Neuron (in vitro differentiated cells): ENCODE data around the gene BLOC1S1.

Source experiments
- H2AFZ ChIP-seq: one replicate; pipeline ENCODE4 v1.6.1; 2013; ENCODE audit warnings: low read depth, mild to moderate bottlenecking, inconsistent platforms, low read length, moderate library complexity
- H3K27me3 ChIP-seq: one replicate; pipeline ENCODE4 v1.6.1; 2013; ENCODE audit warnings: low read length; ENCODE audit not compliant: insufficient read depth
- H3K36me3 ChIP-seq: one replicate; pipeline ENCODE4 v1.6.1; 2013; ENCODE audit warnings: low read length; ENCODE audit not compliant: insufficient read depth
- H3K4me1 ChIP-seq: one replicate; pipeline ENCODE4 v1.6.1; 2013; ENCODE audit warnings: low read length; ENCODE audit not compliant: insufficient read depth
- H3K4me3 ChIP-seq: 2 replicates; pipeline ENCODE4 v1.5.1; 2013; ENCODE audit warnings: mild to moderate bottlenecking, low read length, moderate library complexity
- H3K9me3 ChIP-seq: one replicate; pipeline ENCODE4 v1.6.1; 2013; ENCODE audit warnings: low read length

BLOC1S1 gene

DNA sequence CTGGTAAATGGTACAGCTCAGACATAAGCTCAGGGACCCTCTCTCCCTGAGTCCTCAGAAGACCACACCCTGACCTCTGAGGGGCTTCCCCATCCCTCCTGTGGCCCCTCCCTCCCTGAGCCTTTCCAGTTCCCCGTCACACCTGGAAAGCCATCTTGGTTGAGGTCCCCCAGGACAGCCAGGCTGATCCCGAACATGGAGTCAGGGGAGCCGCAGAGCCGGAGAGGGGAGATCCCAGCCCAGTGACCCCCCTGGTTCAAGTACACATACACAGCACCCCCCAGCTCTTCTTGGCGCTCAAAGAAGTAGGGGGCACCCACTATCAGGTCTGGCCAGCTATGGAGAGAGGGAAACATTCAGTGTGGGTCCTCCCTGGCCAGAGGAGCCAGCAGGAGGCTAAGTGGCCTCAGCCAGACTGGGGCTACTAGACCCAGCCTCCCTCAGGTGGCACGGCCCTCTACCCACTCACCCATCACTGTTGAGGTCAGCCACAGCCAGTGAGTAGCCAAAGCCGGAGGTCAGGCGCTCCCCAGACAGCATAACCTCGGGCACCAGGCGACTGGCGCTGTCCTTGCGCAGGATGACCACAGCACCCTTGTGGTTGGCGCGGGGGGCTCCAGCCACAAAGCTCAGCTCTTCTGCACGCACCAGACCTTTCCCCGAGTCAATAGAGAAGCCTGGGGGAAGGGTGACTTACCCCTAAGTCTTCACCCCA lies 17.4 kb upstream of the BLOC1S1 start:
- Histone ChIP-seq H3K4me3 (no peak overlapping the region), H3K4me1 (no peaks in the 10 kb centered on the region), H3K36me3 (peaks cover 4% of the 10 kb centered on the region), H2AFZ (no peak overlapping the region), H3K27me3 (no peaks in the 10 kb centered on the region), H3K9me3 (no peaks in the 10 kb centered on the region)

DNA sequence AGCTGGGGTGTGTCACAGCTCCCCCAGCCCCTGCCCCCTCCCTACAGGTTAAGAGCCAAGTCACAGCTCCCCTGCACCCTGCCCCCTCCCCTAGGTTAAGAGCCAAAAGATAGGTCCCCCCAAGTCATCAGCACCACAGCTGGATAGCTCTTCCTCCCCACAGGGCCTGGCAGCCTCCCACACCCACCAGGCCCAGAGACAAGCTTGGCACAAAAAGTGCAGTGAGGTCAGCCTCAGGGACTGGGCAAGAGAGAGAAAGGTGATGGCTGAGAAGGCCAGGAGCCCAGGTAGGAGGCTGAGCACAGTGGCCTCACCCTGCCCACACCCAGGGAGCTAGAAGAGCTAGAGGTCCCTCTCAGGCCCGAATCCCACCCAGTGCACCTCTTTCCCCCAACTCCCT lies 16.9 kb upstream of the BLOC1S1 start:
- no peaks in the 10 kb centered on the region for H3K9me3 ChIP-seq
- H3K36me3 ChIP-seq = peaks cover 4% of the 10 kb centered on the region
- no peaks in the 10 kb centered on the region for H3K4me1 ChIP-seq
- no peak overlapping the region for H2AFZ ChIP-seq
- no peaks in the 10 kb centered on the region for H3K27me3 ChIP-seq
- no peak overlapping the region for H3K4me3 ChIP-seq

DNA sequence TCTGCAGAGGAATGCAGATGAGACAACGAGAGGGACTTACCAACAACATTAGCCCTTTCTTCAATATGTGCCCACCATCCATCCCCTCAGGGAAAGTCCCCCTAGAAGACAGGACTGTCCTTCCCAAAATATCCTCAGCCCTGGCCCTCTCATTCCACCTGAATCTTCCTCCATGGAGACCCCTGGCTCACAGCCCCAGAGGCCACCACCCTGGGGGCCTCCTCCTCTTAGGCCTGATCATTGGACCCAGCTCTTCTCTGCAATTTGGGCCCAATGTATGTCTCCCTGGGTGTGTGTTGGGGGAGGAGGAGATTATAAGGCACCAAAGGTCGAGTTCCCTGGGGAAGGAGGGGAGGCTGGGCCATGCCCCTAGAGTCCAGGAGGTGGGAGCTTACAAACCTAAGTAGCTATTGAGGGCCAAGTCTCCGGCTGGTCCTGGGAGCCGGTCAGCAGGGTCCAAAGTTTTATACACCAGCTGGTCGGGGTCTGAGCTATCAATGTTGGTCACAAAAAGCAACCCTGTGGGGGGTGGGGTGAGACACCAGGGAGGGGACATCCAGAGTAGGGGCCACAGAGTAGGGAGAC lies 16.3 kb upstream of the BLOC1S1 start:
- H3K27me3 ChIP-seq = no peaks in the 10 kb centered on the region
- no peaks in the 10 kb centered on the region for H3K9me3 ChIP-seq
- no peaks in the 10 kb centered on the region for H3K4me1 ChIP-seq
- no peaks in the 10 kb centered on the region for H3K36me3 ChIP-seq
- no peak overlapping the region for H2AFZ ChIP-seq
- no peak overlapping the region for H3K4me3 ChIP-seq

GRCh38 chr12:55700255-55701018 lies 15.4 kb upstream of the BLOC1S1 start:
- Histone ChIP-seq H3K4me3 (no peak overlapping the region), H3K36me3 (no peaks in the 10 kb centered on the region), H3K4me1 (peaks cover 3% of the 10 kb centered on the region), H3K9me3 (no peaks in the 10 kb centered on the region), H2AFZ (no peak overlapping the region), H3K27me3 (no peaks in the 10 kb centered on the region)

DNA sequence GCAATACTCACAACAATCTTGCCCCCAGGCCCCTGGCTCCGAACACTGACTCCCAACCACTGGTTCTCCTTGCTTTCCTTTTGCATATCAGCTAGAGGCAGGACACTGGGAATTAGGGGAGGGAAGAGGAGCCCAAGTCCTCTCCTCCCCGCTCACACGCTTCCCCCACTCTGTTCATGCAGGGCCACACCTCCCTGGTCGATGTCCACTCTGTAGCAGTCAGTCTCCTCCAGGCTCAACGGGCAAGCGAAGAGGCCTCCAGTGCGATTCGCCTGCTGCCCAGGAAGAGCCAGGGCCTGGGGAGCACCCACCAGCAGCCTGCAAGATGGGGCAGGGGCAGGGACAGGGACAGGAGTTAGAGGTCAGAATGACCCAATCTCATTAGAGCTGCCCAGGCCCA lies 13.0 kb upstream of the BLOC1S1 start:
- H3K4me3 ChIP-seq = no peak overlapping the region
- H3K36me3 ChIP-seq = no peaks in the 10 kb centered on the region
- H3K4me1 ChIP-seq = peaks cover 24% of the 10 kb centered on the region
- H2AFZ ChIP-seq = no peak overlapping the region
- H3K27me3 ChIP-seq = peaks cover 3% of the 10 kb centered on the region
- no peaks in the 10 kb centered on the region for H3K9me3 ChIP-seq

DNA sequence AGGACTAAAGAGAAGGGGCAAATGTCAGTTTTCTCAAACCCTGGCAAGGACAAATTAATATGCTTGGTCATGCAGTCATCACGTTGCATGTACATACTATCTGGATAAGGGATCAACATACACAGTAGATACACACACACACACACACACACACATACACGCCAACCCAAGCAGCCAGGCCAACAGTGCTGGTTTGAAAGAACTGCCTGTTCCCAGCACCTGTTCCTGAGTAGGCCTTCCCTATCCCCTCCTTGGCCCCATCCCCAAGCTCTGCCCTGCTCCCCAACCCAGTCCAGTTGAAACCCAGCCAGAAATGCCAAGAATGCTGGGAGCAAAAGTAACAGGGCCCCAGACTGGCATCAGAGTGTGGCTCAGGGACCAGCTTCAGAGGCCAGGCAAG lies 12.6 kb upstream of the BLOC1S1 start:
- Histone ChIP-seq H3K27me3 (peaks cover 3% of the 10 kb centered on the region), H3K36me3 (no peaks in the 10 kb centered on the region), H3K4me3 (no peak overlapping the region), H3K4me1 (peaks cover 26% of the 10 kb centered on the region), H3K9me3 (no peaks in the 10 kb centered on the region), H2AFZ (no peak overlapping the region)

- H3K4me3 ChIP-seq = no peak overlapping the region
- peaks cover 26% of the 10 kb centered on the region for H3K4me1 ChIP-seq
- H3K36me3 ChIP-seq = no peaks in the 10 kb centered on the region
- no peak overlapping the region for H2AFZ ChIP-seq
- no peaks in the 10 kb centered on the region for H3K9me3 ChIP-seq
- H3K27me3 ChIP-seq = peaks cover 9% of the 10 kb centered on the region
These were observed 11.7 kb upstream of the BLOC1S1 start for GRCh38 chr12:55703901-55704761.

DNA sequence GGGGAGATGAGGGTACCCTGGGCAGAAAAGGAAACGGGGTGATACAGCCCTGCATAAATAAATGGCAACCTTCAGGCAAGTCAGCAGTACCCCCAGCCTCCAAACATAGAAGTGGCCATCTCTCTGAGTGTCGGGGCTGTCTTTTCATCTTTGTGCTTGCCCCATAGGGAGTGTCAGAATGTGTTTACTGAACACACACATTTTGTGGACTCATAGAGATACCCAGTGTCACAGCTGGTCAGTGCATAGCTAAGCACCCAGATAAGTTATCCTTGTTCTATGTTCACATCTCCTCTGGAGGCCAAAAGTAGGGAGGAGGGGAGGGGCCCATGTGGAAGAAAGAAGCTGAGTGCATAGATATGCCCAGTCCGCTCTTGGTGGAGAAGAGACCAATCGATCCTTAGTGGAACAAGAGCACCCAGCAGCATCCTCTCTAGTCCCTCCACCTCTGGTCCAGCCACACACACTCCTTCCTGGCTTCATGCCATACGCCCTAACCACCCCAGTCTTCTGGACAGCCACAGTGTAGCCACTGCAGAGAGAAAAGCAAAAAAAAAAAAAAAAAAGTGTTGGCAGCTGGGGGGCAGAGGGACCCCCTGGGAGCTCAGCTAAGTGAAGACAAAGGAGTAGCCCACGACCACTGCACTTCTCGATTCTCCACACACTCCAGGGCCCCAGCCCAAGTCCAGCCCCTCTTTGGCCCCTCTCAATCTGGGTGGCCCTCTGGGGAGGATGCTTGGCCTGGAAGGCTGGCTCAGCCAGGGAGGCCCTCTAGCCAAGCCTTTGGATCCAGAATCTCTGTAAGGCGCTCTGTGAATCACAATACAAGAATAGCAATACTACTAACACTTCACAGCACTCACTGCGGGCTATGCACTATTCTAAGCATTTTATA lies 10.8 kb upstream of the BLOC1S1 start:
- Histone ChIP-seq H3K4me3 (no peak overlapping the region), H3K9me3 (no peaks in the 10 kb centered on the region), H3K36me3 (no peaks in the 10 kb centered on the region), H3K4me1 (peaks cover 26% of the 10 kb centered on the region), H2AFZ (no peak overlapping the region), H3K27me3 (peaks cover 9% of the 10 kb centered on the region)

DNA sequence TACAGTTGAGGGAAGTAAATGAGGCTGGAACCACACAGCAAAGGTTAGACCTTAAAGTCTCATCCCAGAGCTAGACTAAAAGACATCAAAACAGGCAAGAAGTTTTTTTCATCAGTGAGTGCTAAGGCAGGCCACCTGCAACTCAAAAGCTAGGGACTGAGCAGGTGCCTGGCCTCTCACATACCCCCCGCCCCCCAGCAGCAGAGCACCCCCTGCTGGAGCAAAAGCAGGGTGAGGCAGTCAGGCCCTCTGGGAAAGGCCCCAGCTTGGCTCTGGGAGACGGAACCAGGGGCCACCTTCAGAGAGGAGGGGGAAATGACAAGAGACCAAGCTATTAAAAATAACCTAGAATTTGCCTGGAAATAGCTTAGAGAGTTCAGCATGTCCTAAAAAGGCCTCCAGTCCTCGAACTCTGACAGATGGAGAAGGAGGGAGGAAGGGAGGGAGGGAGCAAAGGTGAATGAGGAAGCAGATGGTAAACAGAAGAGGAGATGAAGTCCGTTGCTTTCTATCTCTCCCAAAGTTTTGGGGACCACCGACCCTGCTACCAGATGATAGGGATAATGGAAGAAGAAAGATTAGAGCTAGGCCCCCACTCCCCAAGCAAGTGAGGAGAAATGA lies 10.0 kb upstream of the BLOC1S1 start:
- Histone ChIP-seq H3K9me3 (no peaks in the 10 kb centered on the region), H3K27me3 (peaks cover 9% of the 10 kb centered on the region), H3K4me1 (peaks cover 26% of the 10 kb centered on the region), H2AFZ (no peak overlapping the region), H3K36me3 (no peaks in the 10 kb centered on the region), H3K4me3 (peak overlapping the region; percentile 72)

GRCh38 chr12:55706568-55707218 lies 9.2 kb upstream of the BLOC1S1 start:
- peak overlapping the region; percentile 72 for H3K4me3 ChIP-seq
- H3K4me1 ChIP-seq = peaks cover 26% of the 10 kb centered on the region
- peak overlapping the region; percentile 82 for H2AFZ ChIP-seq
- H3K27me3 ChIP-seq = peaks cover 9% of the 10 kb centered on the region
- no peaks in the 10 kb centered on the region for H3K9me3 ChIP-seq
- H3K36me3 ChIP-seq = no peaks in the 10 kb centered on the region

DNA sequence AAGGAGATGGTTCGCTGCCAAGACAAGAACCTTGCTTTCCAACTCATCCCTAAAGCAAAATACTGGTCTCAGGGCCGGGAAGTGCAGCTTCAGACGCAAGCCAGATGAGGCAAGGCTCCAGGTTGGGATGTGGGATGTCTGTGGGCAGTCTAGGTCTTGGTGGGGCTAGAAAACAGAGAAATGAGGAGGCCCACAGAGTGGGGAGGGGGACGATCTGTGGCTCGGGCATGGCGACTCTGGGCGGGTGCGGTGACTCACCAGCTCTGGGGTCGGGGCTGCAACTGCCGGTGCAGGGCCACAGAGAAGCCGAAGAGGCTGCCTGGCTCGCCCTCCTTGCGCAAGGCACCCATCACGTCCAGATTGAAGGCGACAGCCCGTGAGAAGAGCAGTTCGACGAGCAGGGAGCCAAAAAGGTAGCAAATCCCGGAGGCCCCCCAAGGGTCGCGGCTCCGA lies 8.6 kb upstream of the BLOC1S1 start:
- Histone ChIP-seq H3K4me1 (peaks cover 26% of the 10 kb centered on the region), H3K36me3 (no peaks in the 10 kb centered on the region), H3K4me3 (peak overlapping the region; percentile 72), H2AFZ (peak overlapping the region; percentile 82), H3K9me3 (no peaks in the 10 kb centered on the region), H3K27me3 (peaks cover 11% of the 10 kb centered on the region)
